SK-N-SH (cell line): ENCODE results near the gene OR2A14. TPM values are rescaled to one million over a fixed set of nuclear protein-coding genes. Genes with fewer than 3 reads are reported as not detected.

Experiments used
- CTCF ChIA-PET: fragments of 300-600, 350-600 bp; formaldehyde crosslinking; extraction: SDS; loops from one replicate; lab custom pipeline; 2021; lab: Yijun Ruan, JAX
- POLR2A ChIA-PET: fragments of 350-600 bp; sonication (Branson Sonifier 250); formaldehyde crosslinking; extraction: SDS; loops from one replicate; lab custom pipeline; 2020; ENCODE audit warnings: antibody characterized with exemption, inconsistent platforms; lab: Yijun Ruan, JAX
- DNase-seq: peaks from one replicate; pipeline ENCODE4 v3.0.0; 2012
- H2AFZ ChIP-seq: fragments of 200-600 bp; sonication (generic); 2 replicates; pipeline ENCODE4 v1.8.1; 2016; ENCODE audit warnings: antibody characterized with exemption, mild to moderate bottlenecking, low read depth
- H3F3A ChIP-seq: fragments of 200-600 bp; sonication (generic); replicated peaks from 2 replicates; pipeline ENCODE3; 2016; ENCODE audit warnings: antibody characterized with exemption, mild to moderate bottlenecking; ENCODE audit not compliant: insufficient read depth
- H3K27ac ChIP-seq, 2 experiments: fragments of 200-500 bp in 1 of 2; fragments of 200-600 bp in 1 of 2; sonication (Bioruptor generic) in 1 of 2; sonication (generic), shearing (Covaris generic) in 1 of 2; 2 replicates each; pipeline versions ENCODE4 v1.5.1 to v1.6.1; 2014 to 2016; ENCODE audit warnings: low read depth in 2 of 2, inconsistent platforms in 1 of 2, low read length in 1 of 2, mild to moderate bottlenecking in 1 of 2, mixed read lengths in 1 of 2
- H3K27me3 ChIP-seq: fragments of 200-600 bp; sonication (generic), shearing (Covaris generic); 2 replicates; pipeline ENCODE4 v1.6.1; 2016; ENCODE audit warnings: mixed run types; ENCODE audit not compliant: insufficient read depth
- H3K36me3 ChIP-seq, 2 experiments: fragments of 200-500 bp in 1 of 2; fragments of 200-600 bp in 1 of 2; sonication (Bioruptor generic) in 1 of 2; sonication (generic) in 1 of 2; replicated peaks in 1 of 2; 2 replicates each; pipeline versions ENCODE3 to v1.5.1; 2014 to 2016; ENCODE audit warnings: low read length in 1 of 2, mild to moderate bottlenecking in 1 of 2; ENCODE audit not compliant: insufficient read depth in 2 of 2, control insufficient read depth in 1 of 2
- H3K4me1 ChIP-seq, 2 experiments: fragments of 200-500 bp in 1 of 2; fragments of 200-600 bp in 1 of 2; sonication (Bioruptor generic) in 1 of 2; sonication (generic), shearing (Covaris generic) in 1 of 2; 2 replicates each; pipeline versions ENCODE4 v1.5.1 to v1.6.1; 2014 to 2016; ENCODE audit warnings: low read depth in 1 of 2, low read length in 1 of 2, mixed run types in 1 of 2; ENCODE audit not compliant: insufficient read depth in 2 of 2, control insufficient read depth in 1 of 2
- H3K4me2 ChIP-seq: fragments of 200-600 bp; sonication (generic), shearing (Covaris generic); 2 replicates; pipeline ENCODE4 v1.6.1; 2017; ENCODE audit warnings: mixed run types
- H3K4me3 ChIP-seq, 2 experiments: fragments of 200-500 bp in 1 of 2; fragments of 200-600 bp in 1 of 2; sonication (Bioruptor generic) in 1 of 2; sonication (generic), shearing (Covaris generic) in 1 of 2; 2 replicates each; pipeline versions ENCODE4 v1.5.1 to v1.8.1; 2014 to 2016; ENCODE audit warnings: low read depth in 2 of 2, inconsistent platforms in 1 of 2, low read length in 1 of 2, mild to moderate bottlenecking in 1 of 2, mixed read lengths in 1 of 2, moderate library complexity in 1 of 2
- H3K79me2 ChIP-seq: fragments of 200-600 bp; sonication (generic); 2 replicates; pipeline ENCODE4 v1.8.1; 2017; ENCODE audit warnings: mild to moderate bottlenecking; ENCODE audit not compliant: insufficient read depth
- H3K9ac ChIP-seq: fragments of 200-600 bp; sonication (generic); 2 replicates; pipeline ENCODE4 v1.6.1; 2017; ENCODE audit warnings: mixed run types
- H3K9me2 ChIP-seq: fragments of 200-600 bp; sonication (generic); 2 replicates; pipeline ENCODE4 v1.6.1; 2017; ENCODE audit warnings: mixed run types
- H3K9me3 ChIP-seq: fragments of 200-600 bp; sonication (generic); 2 replicates; pipeline ENCODE4 v1.6.1; 2017; ENCODE audit warnings: mixed run types, mild to moderate bottlenecking, moderate library complexity
- H4K20me1 ChIP-seq: fragments of 200-600 bp; sonication (generic); 2 replicates; pipeline ENCODE4 v1.6.1; 2017; ENCODE audit warnings: mild to moderate bottlenecking, mixed run types; ENCODE audit not compliant: insufficient read depth
- CHD2 ChIP-seq: fragments of 150-350 bp; IDR thresholded peaks from 2 replicates; pipeline ENCODE4 v1.6.1; 2018; ENCODE audit warnings: low read length; ENCODE audit not compliant: partially characterized antibody
- ELF1 ChIP-seq: IDR thresholded peaks from 2 replicates; pipeline ENCODE4 v1.4.0; 2012
- EP300 ChIP-seq, 2 experiments: IDR thresholded peaks; 2 replicates each; pipeline versions ENCODE4 v1.4.0 to v1.6.1; 2012; ENCODE audit warnings: borderline replicate concordance in 1 of 2, low read depth in 1 of 2, low read length in 1 of 2
- EZH2phosphoT487 ChIP-seq: fragments of 200-600 bp; sonication (generic); IDR thresholded peaks from 2 replicates; pipeline ENCODE4 v1.6.1; 2017; ENCODE audit warnings: low read depth, mixed run types, mild to moderate bottlenecking, antibody characterized with exemption, moderate library complexity, borderline replicate concordance
- FOXJ3 ChIP-seq: sonication (generic); formaldehyde crosslinking; IDR thresholded peaks from 2 replicates; pipeline ENCODE4 v1.5.1; 2020; ENCODE audit warnings: mild to moderate bottlenecking, missing genetic modification reagents
- FOXM1 ChIP-seq: IDR thresholded peaks from 2 replicates; pipeline ENCODE4 v1.4.0; 2012; ENCODE audit warnings: low read depth, mild to moderate bottlenecking
- GABPA ChIP-seq: IDR thresholded peaks from 2 replicates; pipeline ENCODE4 v1.4.0; 2012; ENCODE audit warnings: low read depth, mild to moderate bottlenecking
- MAX ChIP-seq: IDR thresholded peaks from 2 replicates; pipeline ENCODE4 v1.4.0; 2012; ENCODE audit warnings: low read depth
- PBX3 ChIP-seq: IDR thresholded peaks from 2 replicates; pipeline ENCODE4; 2012
- POLR2AphosphoS5 ChIP-seq: IDR thresholded peaks from 2 replicates; pipeline ENCODE4 v1.6.1; 2012; ENCODE audit warnings: low read depth, low read length
- RAD21 ChIP-seq: IDR thresholded peaks from 2 replicates; pipeline ENCODE4 v1.6.1; 2012; ENCODE audit warnings: mild to moderate bottlenecking, low read length
- RCOR1 ChIP-seq: fragments of 150-350 bp; IDR thresholded peaks from 2 replicates; pipeline ENCODE4 v1.6.1; 2017; ENCODE audit warnings: antibody characterized with exemption, low read length
- RFX5 ChIP-seq: IDR thresholded peaks from 2 replicates; pipeline ENCODE4 v1.6.1; 2012; ENCODE audit warnings: mild to moderate bottlenecking, improper control_type of control experiment, low read length
- SMC3 ChIP-seq: IDR thresholded peaks from 2 replicates; pipeline ENCODE4 v1.6.1; 2012; ENCODE audit warnings: low read depth, low read length, improper control_type of control experiment
- TAF1 ChIP-seq: IDR thresholded peaks from 2 replicates; pipeline ENCODE4 v1.6.1; 2012; ENCODE audit warnings: low read depth, mild to moderate bottlenecking, low read length, moderate library complexity, borderline replicate concordance
- TCF12 ChIP-seq: IDR thresholded peaks from 2 replicates; pipeline ENCODE4 v1.4.0; 2012
- YY1 ChIP-seq: IDR thresholded peaks from 2 replicates; pipeline ENCODE4 v1.4.0; 2012; ENCODE audit warnings: low read depth, mild to moderate bottlenecking
- ZBTB33 ChIP-seq: IDR thresholded peaks from 2 replicates; pipeline ENCODE4 v1.4.0; 2012; ENCODE audit warnings: low read depth, borderline replicate concordance
- WGBS: methylation state at CpG from one replicate; pipeline ENCODE4 v1.1.6; 2017; ENCODE audit warnings: low lambda C conversion rate; 5-methylcytosine and 5-hydroxymethylcytosine counted together
- polyA plus RNA-seq, 3 experiments: library from polyadenylated mRNA; depleted of rRNA; stranded (reverse); fragments of >200 nt; gene quantifications; 2 replicates each; pipeline ENCODE4 v1.2.3, GENCODE V29; 2012

Gene OR2A14
- polyA plus RNA-seq, 1 of the 3 experiments (the other 2 are of a cell fraction), result not detected

DNA sequence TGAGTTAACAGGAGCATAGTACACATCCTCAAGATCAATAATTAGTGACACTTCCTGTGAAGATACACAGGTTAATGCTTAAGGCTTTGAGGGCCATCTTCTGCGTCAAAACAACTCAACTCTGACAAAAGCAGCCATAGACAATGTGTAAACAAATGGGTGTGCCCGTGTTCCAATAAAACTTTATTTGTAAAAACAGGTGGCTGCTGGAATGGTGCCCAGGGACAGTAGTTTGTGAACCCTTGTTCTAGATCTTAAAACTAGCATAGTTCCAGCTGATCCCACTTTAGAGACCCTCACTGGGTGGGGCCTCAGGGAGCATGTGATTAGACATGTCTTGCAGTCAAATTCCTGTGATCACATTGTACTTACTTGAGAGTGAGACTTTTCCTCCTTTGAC is 7.8 kb downstream of the OR2A14 start:
- H3K36me3 ChIP-seq, result no peaks in the 10 kb centered on the region
- no peaks in the 10 kb centered on the region for H4K20me1 ChIP-seq
- no peaks in the 10 kb centered on the region; a peak in 1 of 4 replicates for H3K4me1 ChIP-seq
- WGBS, result 4% methylated on average over 2 of the region's 2 CpGs
- no peak overlapping the region for H3K27ac ChIP-seq
- no peaks in the 10 kb centered on the region for H3K9me3 ChIP-seq
- no peak overlapping the region for H2AFZ ChIP-seq
- H3K79me2 ChIP-seq, result no peaks in the 10 kb centered on the region
- no peaks in the 10 kb centered on the region for H3K9me2 ChIP-seq
- H3K4me3 ChIP-seq, result no peak overlapping the region
- CTCF ChIA-PET, result no interaction called here
- TF ChIP-seq FOXM1, result no peak
- no peak for TF ChIP-seq TAF1
- no peak for TF ChIP-seq TCF12
- no peak for TF ChIP-seq SMC3
- H3K27me3 ChIP-seq, result peaks cover 11% of the 10 kb centered on the region; the same call in 1 of the 2 replicates
- no peak for DNase-seq
- POLR2A ChIA-PET, result no interaction called here
- no peak overlapping the region for H3K9ac ChIP-seq
- no peaks in the 10 kb centered on the region for H3F3A ChIP-seq
- no peak overlapping the region for H3K4me2 ChIP-seq

GRCh38 chr7:144132262-144132661 is 9.3 kb downstream of the OR2A14 start:
- Histone ChIP-seq H2AFZ (no peak overlapping the region), H3K79me2 (no peaks in the 10 kb centered on the region), H3K9me2 (no peaks in the 10 kb centered on the region), H3K27ac (no peak overlapping the region), H3K9ac (no peak overlapping the region), H3K27me3 (peaks cover 11% of the 10 kb centered on the region; the same call in 1 of the 2 replicates), H4K20me1 (no peaks in the 10 kb centered on the region), H3K4me1 (no peaks in the 10 kb centered on the region; a peak in 1 of 4 replicates), H3F3A (no peaks in the 10 kb centered on the region), H3K4me3 (no peak overlapping the region), H3K36me3 (no peaks in the 10 kb centered on the region), H3K9me3 (no peaks in the 10 kb centered on the region), H3K4me2 (no peak overlapping the region)
- ChIA-PET POLR2A (no interaction called here), CTCF (no interaction called here)
- 1% methylated on average over 3 of the region's 3 CpGs for WGBS
- no peak for DNase-seq
- TF ChIP-seq ELF1 (no peak), GABPA (no peak), FOXM1 (no peak), SMC3 (no peak), POLR2AphosphoS5 (no peak), RCOR1 (no peak), TAF1 (no peak), YY1 (no peak), ZBTB33 (no peak), RFX5 (no peak), CHD2 (no peak), FOXJ3 (no peak), PBX3 (no peak), EP300 (IDR thresholded peaks at IDR 0.05; ENCODE audit: borderline replicate concordance in 1 of 2, low read depth in 1 of 2, low read length in 1 of 2) (no peak), MAX (no peak), RAD21 (no peak), EZH2phosphoT487 (no peak)
